HepG2 (cell line): Measurements from ENCODE around the gene DNPH1.

Source experiments
- FOXK2 ChIP-seq: fragments of 450-650 bp; IDR thresholded peaks from 2 replicates; pipeline ENCODE4 v1.6.1; 2016
- GABPA ChIP-seq, 2 experiments: IDR thresholded peaks; 2 replicates each; pipeline ENCODE4 v1.6.1; 2011 to 2016; ENCODE audit warnings: low read depth in 2 of 2, low read length in 1 of 2, missing biosample characterization in 1 of 2, missing genetic modification characterization in 1 of 2
- GLI4 ChIP-seq: sonication (generic); formaldehyde crosslinking; IDR thresholded peaks from 2 replicates; pipeline ENCODE4 v1.5.1; 2020; ENCODE audit warnings: missing genetic modification reagents, mild to moderate bottlenecking, moderate library complexity, borderline replicate concordance
- RFX1 ChIP-seq: fragments of 450-650 bp; IDR thresholded peaks from 2 replicates; pipeline ENCODE4 v1.6.1; 2017
- TAF1 ChIP-seq: sonication (generic); formaldehyde crosslinking; IDR thresholded peaks from 2 replicates; pipeline ENCODE4 v1.4.0; 2020; ENCODE audit warnings: missing genetic modification reagents
- TARDBP ChIP-seq: sonication (generic); formaldehyde crosslinking; IDR thresholded peaks from 2 replicates; pipeline ENCODE4 v1.8.0; 2022; ENCODE audit warnings: mild to moderate bottlenecking, missing genetic modification reagents
- TF ChIP-seq, protein P1 (sequence below): sonication (generic); formaldehyde crosslinking; IDR thresholded peaks from 2 replicates; pipeline ENCODE4 v1.5.0; 2020; ENCODE audit warnings: mild to moderate bottlenecking, missing genetic modification reagents, moderate library complexity
- TF ChIP-seq, protein P2 (sequence below): sonication (generic); formaldehyde crosslinking; IDR thresholded peaks from 2 replicates; pipeline ENCODE4 v1.4.0; 2020; ENCODE audit warnings: missing genetic modification reagents

GRCh38 chr6:43267619-43268354 is 38.5 kb upstream of the DNPH1 start:
- TF ChIP-seq TARDBP (CRISPR knock-in tag) (peak; percentile 100), GABPA (IDR thresholded peaks at IDR 0.05; ENCODE audit: low read depth, low read length) (no peak), GABPA (CRISPR knock-in tag; IDR thresholded peaks at IDR 0.05; ENCODE audit: low read depth) (no peak), TAF1 (CRISPR knock-in tag) (no peak; the same call in none of the 2 replicates), FOXK2 (peak; percentile 81; the same call in 1 of the 2 replicates), GLI4 (CRISPR knock-in tag) (peak; percentile 91; the same call in 1 of the 2 replicates), RFX1 (no peak)
- TF ChIP-seq, protein P1, sequence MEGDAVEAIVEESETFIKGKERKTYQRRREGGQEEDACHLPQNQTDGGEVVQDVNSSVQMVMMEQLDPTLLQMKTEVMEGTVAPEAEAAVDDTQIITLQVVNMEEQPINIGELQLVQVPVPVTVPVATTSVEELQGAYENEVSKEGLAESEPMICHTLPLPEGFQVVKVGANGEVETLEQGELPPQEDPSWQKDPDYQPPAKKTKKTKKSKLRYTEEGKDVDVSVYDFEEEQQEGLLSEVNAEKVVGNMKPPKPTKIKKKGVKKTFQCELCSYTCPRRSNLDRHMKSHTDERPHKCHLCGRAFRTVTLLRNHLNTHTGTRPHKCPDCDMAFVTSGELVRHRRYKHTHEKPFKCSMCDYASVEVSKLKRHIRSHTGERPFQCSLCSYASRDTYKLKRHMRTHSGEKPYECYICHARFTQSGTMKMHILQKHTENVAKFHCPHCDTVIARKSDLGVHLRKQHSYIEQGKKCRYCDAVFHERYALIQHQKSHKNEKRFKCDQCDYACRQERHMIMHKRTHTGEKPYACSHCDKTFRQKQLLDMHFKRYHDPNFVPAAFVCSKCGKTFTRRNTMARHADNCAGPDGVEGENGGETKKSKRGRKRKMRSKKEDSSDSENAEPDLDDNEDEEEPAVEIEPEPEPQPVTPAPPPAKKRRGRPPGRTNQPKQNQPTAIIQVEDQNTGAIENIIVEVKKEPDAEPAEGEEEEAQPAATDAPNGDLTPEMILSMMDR (CRISPR knock-in tag) = peak; percentile 55
- TF ChIP-seq, protein P2, sequence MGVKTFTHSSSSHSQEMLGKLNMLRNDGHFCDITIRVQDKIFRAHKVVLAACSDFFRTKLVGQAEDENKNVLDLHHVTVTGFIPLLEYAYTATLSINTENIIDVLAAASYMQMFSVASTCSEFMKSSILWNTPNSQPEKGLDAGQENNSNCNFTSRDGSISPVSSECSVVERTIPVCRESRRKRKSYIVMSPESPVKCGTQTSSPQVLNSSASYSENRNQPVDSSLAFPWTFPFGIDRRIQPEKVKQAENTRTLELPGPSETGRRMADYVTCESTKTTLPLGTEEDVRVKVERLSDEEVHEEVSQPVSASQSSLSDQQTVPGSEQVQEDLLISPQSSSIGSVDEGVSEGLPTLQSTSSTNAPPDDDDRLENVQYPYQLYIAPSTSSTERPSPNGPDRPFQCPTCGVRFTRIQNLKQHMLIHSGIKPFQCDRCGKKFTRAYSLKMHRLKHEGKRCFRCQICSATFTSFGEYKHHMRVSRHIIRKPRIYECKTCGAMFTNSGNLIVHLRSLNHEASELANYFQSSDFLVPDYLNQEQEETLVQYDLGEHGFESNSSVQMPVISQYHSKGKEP (CRISPR knock-in tag) = peak; percentile 91
